ENCODE data around the gene IQCM. TPM values are rescaled to one million over a fixed set of nuclear protein-coding genes. Genes with fewer than 3 reads are reported as not detected.

The IQCM gene
- total and polyA plus RNA-seq, 2 donors (not counting 3 experiments of a cell fraction or from before 2014, with no cell fraction given) = not detected

- intact Hi-C loops (cut with micrococcal nuclease) (no loop called here), dilution Hi-C loops (cut with MboI; ENCODE audit: extremely low pct_ligation_motif_present, low sequenced_read_pairs) (no loop called here)
- H4K20me1 ChIP-seq (replicated peaks; ENCODE audit: control insufficient read depth, extremely low read depth, insufficient read depth, low read length) = no peaks in the 10 kb centered on the region
- no peak overlapping the region for H3K4me3 ChIP-seq (replicated peaks in 1 of 3; ENCODE audit: insufficient read depth in 1 of 3, low read depth in 1 of 3, low read length in 3 of 3)
- no peaks in the 10 kb centered on the region for H3K79me2 ChIP-seq (ENCODE audit: control insufficient read depth, insufficient read depth, low read length)
- H3K4me2 ChIP-seq (ENCODE audit: insufficient read depth, low read length) = no peak overlapping the region
- H3K4me1 ChIP-seq (ENCODE audit: control insufficient read depth, extremely low read depth, insufficient read depth, low read length) = no peaks in the 10 kb centered on the region
- BruUV-seq (replicated peaks) = no TSS peak
- no peaks in the 10 kb centered on the region for H3K9me3 ChIP-seq (replicated peaks; ENCODE audit: control insufficient read depth, insufficient read depth, low read length)
- H3K27me3 ChIP-seq (ENCODE audit: control insufficient read depth in 2 of 2, insufficient read depth in 2 of 2, low read length in 2 of 2) = no peaks in the 10 kb centered on the region
- POLR2A ChIA-PET = no interaction called here
- H3K27ac ChIP-seq (ENCODE audit: insufficient read depth, low read depth, low read length) = no peak overlapping the region
- TF ChIP-seq POLR2A (IDR thresholded peaks at IDR 0.05; ENCODE audit: low read depth, low read length) (no peak), MAX (IDR thresholded peaks at IDR 0.05; ENCODE audit: insufficient read depth, insufficient read length) (no peak), FOS (IDR thresholded peaks at IDR 0.05; ENCODE audit: borderline replicate concordance, insufficient read depth, low read length) (no peak), POLR2AphosphoS5 (IDR thresholded peaks at IDR 0.05; ENCODE audit: insufficient read depth, low read depth, low read length) (no peak), GATA2 (IDR thresholded peaks at IDR 0.05; ENCODE audit: insufficient read depth, insufficient read length, low read depth, low read length) (no peak), MYC (IDR thresholded peaks at IDR 0.05; ENCODE audit: low read depth, low read length) (no peak), CTCF (IDR thresholded peaks at IDR 0.05; ENCODE audit: extremely low read depth in 1 of 2, insufficient read depth in 1 of 2, low read depth in 1 of 2, low read length in 2 of 2) (no peak), EZH2 (IDR thresholded peaks at IDR 0.05; ENCODE audit: borderline replicate concordance, low read depth, low read length, severe bottlenecking) (no peak), JUN (IDR thresholded peaks at IDR 0.05; ENCODE audit: borderline replicate concordance, insufficient read depth, insufficient read length, low read depth) (no peak)
- H2AFZ ChIP-seq (ENCODE audit: low read depth, low read length) = no peak overlapping the region
- no peak overlapping the region for H3K9ac ChIP-seq (replicated peaks; ENCODE audit: extremely low read depth, insufficient read depth, low read length)
- no peak for FAIRE-seq
- H3K36me3 ChIP-seq (ENCODE audit: control insufficient read depth in 2 of 2, extremely low read depth in 1 of 2, insufficient read depth in 2 of 2, low read length in 2 of 2) = no peaks in the 10 kb centered on the region
- DNase-seq (ENCODE audit: low read depth, low spot score) = no peak
- no peaks in the 10 kb centered on the region for H3K9me1 ChIP-seq (replicated peaks; ENCODE audit: control insufficient read depth, extremely low read depth, insufficient read depth, low read length)
- CTCF ChIA-PET = no interaction called here
These were observed 19.6 kb upstream of the IQCM start for GRCh38 chr4:149835280-149835679.
